SK-N-SH (cell line): ENCODE data around the gene PMM2. TPM values are rescaled to one million over a fixed set of nuclear protein-coding genes. Genes with fewer than 3 reads are reported as not detected.

Source experiments
- CTCF ChIA-PET: fragments of 300-600, 350-600 bp; formaldehyde crosslinking; extraction: SDS; loops from one replicate; lab custom pipeline; 2021; lab: Yijun Ruan, JAX
- POLR2A ChIA-PET: fragments of 350-600 bp; sonication (Branson Sonifier 250); formaldehyde crosslinking; extraction: SDS; loops from one replicate; lab custom pipeline; 2020; ENCODE audit warnings: antibody characterized with exemption, inconsistent platforms; lab: Yijun Ruan, JAX
- DNase-seq: peaks from one replicate; pipeline ENCODE4 v3.0.0; 2012
- H2AFZ ChIP-seq: fragments of 200-600 bp; sonication (generic); 2 replicates; pipeline ENCODE4 v1.8.1; 2016; ENCODE audit warnings: antibody characterized with exemption, mild to moderate bottlenecking, low read depth
- H3F3A ChIP-seq: fragments of 200-600 bp; sonication (generic); replicated peaks from 2 replicates; pipeline ENCODE3; 2016; ENCODE audit warnings: antibody characterized with exemption, mild to moderate bottlenecking; ENCODE audit not compliant: insufficient read depth
- H3K27ac ChIP-seq, 2 experiments: fragments of 200-500 bp in 1 of 2; fragments of 200-600 bp in 1 of 2; sonication (Bioruptor generic) in 1 of 2; sonication (generic), shearing (Covaris generic) in 1 of 2; 2 replicates each; pipeline versions ENCODE4 v1.5.1 to v1.6.1; 2014 to 2016; ENCODE audit warnings: low read depth in 2 of 2, inconsistent platforms in 1 of 2, low read length in 1 of 2, mild to moderate bottlenecking in 1 of 2, mixed read lengths in 1 of 2
- H3K27me3 ChIP-seq: fragments of 200-600 bp; sonication (generic), shearing (Covaris generic); 2 replicates; pipeline ENCODE4 v1.6.1; 2016; ENCODE audit warnings: mixed run types; ENCODE audit not compliant: insufficient read depth
- H3K36me3 ChIP-seq, 2 experiments: fragments of 200-500 bp in 1 of 2; fragments of 200-600 bp in 1 of 2; sonication (Bioruptor generic) in 1 of 2; sonication (generic) in 1 of 2; replicated peaks in 1 of 2; 2 replicates each; pipeline versions ENCODE3 to v1.5.1; 2014 to 2016; ENCODE audit warnings: low read length in 1 of 2, mild to moderate bottlenecking in 1 of 2; ENCODE audit not compliant: insufficient read depth in 2 of 2, control insufficient read depth in 1 of 2
- H3K4me1 ChIP-seq, 2 experiments: fragments of 200-500 bp in 1 of 2; fragments of 200-600 bp in 1 of 2; sonication (Bioruptor generic) in 1 of 2; sonication (generic), shearing (Covaris generic) in 1 of 2; 2 replicates each; pipeline versions ENCODE4 v1.5.1 to v1.6.1; 2014 to 2016; ENCODE audit warnings: low read depth in 1 of 2, low read length in 1 of 2, mixed run types in 1 of 2; ENCODE audit not compliant: insufficient read depth in 2 of 2, control insufficient read depth in 1 of 2
- H3K4me2 ChIP-seq: fragments of 200-600 bp; sonication (generic), shearing (Covaris generic); 2 replicates; pipeline ENCODE4 v1.6.1; 2017; ENCODE audit warnings: mixed run types
- H3K4me3 ChIP-seq, 2 experiments: fragments of 200-500 bp in 1 of 2; fragments of 200-600 bp in 1 of 2; sonication (Bioruptor generic) in 1 of 2; sonication (generic), shearing (Covaris generic) in 1 of 2; 2 replicates each; pipeline versions ENCODE4 v1.5.1 to v1.8.1; 2014 to 2016; ENCODE audit warnings: low read depth in 2 of 2, inconsistent platforms in 1 of 2, low read length in 1 of 2, mild to moderate bottlenecking in 1 of 2, mixed read lengths in 1 of 2, moderate library complexity in 1 of 2
- H3K79me2 ChIP-seq: fragments of 200-600 bp; sonication (generic); 2 replicates; pipeline ENCODE4 v1.8.1; 2017; ENCODE audit warnings: mild to moderate bottlenecking; ENCODE audit not compliant: insufficient read depth
- H3K9ac ChIP-seq: fragments of 200-600 bp; sonication (generic); 2 replicates; pipeline ENCODE4 v1.6.1; 2017; ENCODE audit warnings: mixed run types
- H3K9me2 ChIP-seq: fragments of 200-600 bp; sonication (generic); 2 replicates; pipeline ENCODE4 v1.6.1; 2017; ENCODE audit warnings: mixed run types
- H3K9me3 ChIP-seq: fragments of 200-600 bp; sonication (generic); 2 replicates; pipeline ENCODE4 v1.6.1; 2017; ENCODE audit warnings: mixed run types, mild to moderate bottlenecking, moderate library complexity
- H4K20me1 ChIP-seq: fragments of 200-600 bp; sonication (generic); 2 replicates; pipeline ENCODE4 v1.6.1; 2017; ENCODE audit warnings: mild to moderate bottlenecking, mixed run types; ENCODE audit not compliant: insufficient read depth
- EZH2phosphoT487 ChIP-seq: fragments of 200-600 bp; sonication (generic); IDR thresholded peaks from 2 replicates; pipeline ENCODE4 v1.6.1; 2017; ENCODE audit warnings: low read depth, mixed run types, mild to moderate bottlenecking, antibody characterized with exemption, moderate library complexity, borderline replicate concordance
- FOSL2 ChIP-seq: IDR thresholded peaks from 2 replicates; pipeline ENCODE4 v1.4.0; 2012; ENCODE audit warnings: low read depth, mild to moderate bottlenecking, moderate library complexity, borderline replicate concordance
- FOXM1 ChIP-seq: IDR thresholded peaks from 2 replicates; pipeline ENCODE4 v1.4.0; 2012; ENCODE audit warnings: low read depth, mild to moderate bottlenecking
- JUND ChIP-seq: IDR thresholded peaks from 2 replicates; pipeline ENCODE4 v1.4.0; 2012
- MAX ChIP-seq: IDR thresholded peaks from 2 replicates; pipeline ENCODE4 v1.4.0; 2012; ENCODE audit warnings: low read depth
- MEF2A ChIP-seq: IDR thresholded peaks from 2 replicates; pipeline ENCODE4 v1.4.0; 2012; ENCODE audit warnings: low read depth, borderline replicate concordance
- NFIC ChIP-seq: IDR thresholded peaks from 2 replicates; pipeline ENCODE4 v1.4.0; 2012; ENCODE audit warnings: borderline replicate concordance
- NRF1 ChIP-seq: IDR thresholded peaks from 2 replicates; pipeline ENCODE4 v1.6.1; 2012; ENCODE audit warnings: low read depth, mild to moderate bottlenecking, low read length
- POLR2AphosphoS5 ChIP-seq: IDR thresholded peaks from 2 replicates; pipeline ENCODE4 v1.6.1; 2012; ENCODE audit warnings: low read depth, low read length
- RCOR1 ChIP-seq: fragments of 150-350 bp; IDR thresholded peaks from 2 replicates; pipeline ENCODE4 v1.6.1; 2017; ENCODE audit warnings: antibody characterized with exemption, low read length
- RFX5 ChIP-seq: IDR thresholded peaks from 2 replicates; pipeline ENCODE4 v1.6.1; 2012; ENCODE audit warnings: mild to moderate bottlenecking, improper control_type of control experiment, low read length
- RXRA ChIP-seq: IDR thresholded peaks from 2 replicates; pipeline ENCODE4 v1.4.0; 2012; ENCODE audit warnings: low read depth, mild to moderate bottlenecking, borderline replicate concordance
- SMC3 ChIP-seq: IDR thresholded peaks from 2 replicates; pipeline ENCODE4 v1.6.1; 2012; ENCODE audit warnings: low read depth, low read length, improper control_type of control experiment
- TCF12 ChIP-seq: IDR thresholded peaks from 2 replicates; pipeline ENCODE4 v1.4.0; 2012
- YY1 ChIP-seq: IDR thresholded peaks from 2 replicates; pipeline ENCODE4 v1.4.0; 2012; ENCODE audit warnings: low read depth, mild to moderate bottlenecking
- WGBS: methylation state at CpG from one replicate; pipeline ENCODE4 v1.1.6; 2017; ENCODE audit warnings: low lambda C conversion rate; 5-methylcytosine and 5-hydroxymethylcytosine counted together
- polyA plus RNA-seq, 3 experiments: library from polyadenylated mRNA; depleted of rRNA; stranded (reverse); fragments of >200 nt; gene quantifications; 2 replicates each; pipeline ENCODE4 v1.2.3, GENCODE V29; 2012
- TF ChIP-seq, protein P1 (sequence below): fragments of 200-600 bp; sonication (generic); IDR thresholded peaks from 2 replicates; pipeline ENCODE4 v1.6.1; 2017; ENCODE audit warnings: antibody characterized with exemption, mild to moderate bottlenecking, moderate library complexity
- TF ChIP-seq, protein P2 (sequence below): fragments of 150-350 bp; IDR thresholded peaks from 2 replicates; pipeline ENCODE4 v1.6.1; 2016; ENCODE audit warnings: mild to moderate bottlenecking, low read depth, low read length

The PMM2 gene
- polyA plus RNA-seq, 1 of the 3 experiments (the other 2 are of a cell fraction): 24.3 TPM

GRCh38 chr16:8848939-8849391 lies 51.3 kb downstream of the PMM2 start:
- Histone ChIP-seq H3K9me2 (no peaks in the 10 kb centered on the region), H4K20me1 (peaks cover 40% of the 10 kb centered on the region), H3K4me1 (peaks cover 13 to 21% of the 10 kb centered on the region in 2 experiments; a peak in 3 of 4 replicates), H3K27ac (peak overlapping the region; percentile 44 to 82), H3F3A (peaks cover 64% of the 10 kb centered on the region), H3K36me3 (peaks cover 19 to 32% of the 10 kb centered on the region in 2 experiments), H3K9me3 (no peaks in the 10 kb centered on the region), H2AFZ (no peak overlapping the region), H3K4me2 (peak overlapping the region; percentile 65), H3K4me3 (no peak overlapping the region), H3K9ac (no peak overlapping the region), H3K79me2 (peaks cover 32% of the 10 kb centered on the region; the same call in 1 of the 2 replicates), H3K27me3 (no peaks in the 10 kb centered on the region)
- POLR2A ChIA-PET: no interaction called here
- no peak for TF ChIP-seq MAX
- TF ChIP-seq, protein P1, sequence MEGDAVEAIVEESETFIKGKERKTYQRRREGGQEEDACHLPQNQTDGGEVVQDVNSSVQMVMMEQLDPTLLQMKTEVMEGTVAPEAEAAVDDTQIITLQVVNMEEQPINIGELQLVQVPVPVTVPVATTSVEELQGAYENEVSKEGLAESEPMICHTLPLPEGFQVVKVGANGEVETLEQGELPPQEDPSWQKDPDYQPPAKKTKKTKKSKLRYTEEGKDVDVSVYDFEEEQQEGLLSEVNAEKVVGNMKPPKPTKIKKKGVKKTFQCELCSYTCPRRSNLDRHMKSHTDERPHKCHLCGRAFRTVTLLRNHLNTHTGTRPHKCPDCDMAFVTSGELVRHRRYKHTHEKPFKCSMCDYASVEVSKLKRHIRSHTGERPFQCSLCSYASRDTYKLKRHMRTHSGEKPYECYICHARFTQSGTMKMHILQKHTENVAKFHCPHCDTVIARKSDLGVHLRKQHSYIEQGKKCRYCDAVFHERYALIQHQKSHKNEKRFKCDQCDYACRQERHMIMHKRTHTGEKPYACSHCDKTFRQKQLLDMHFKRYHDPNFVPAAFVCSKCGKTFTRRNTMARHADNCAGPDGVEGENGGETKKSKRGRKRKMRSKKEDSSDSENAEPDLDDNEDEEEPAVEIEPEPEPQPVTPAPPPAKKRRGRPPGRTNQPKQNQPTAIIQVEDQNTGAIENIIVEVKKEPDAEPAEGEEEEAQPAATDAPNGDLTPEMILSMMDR: no peak
- TF ChIP-seq, protein P2, sequence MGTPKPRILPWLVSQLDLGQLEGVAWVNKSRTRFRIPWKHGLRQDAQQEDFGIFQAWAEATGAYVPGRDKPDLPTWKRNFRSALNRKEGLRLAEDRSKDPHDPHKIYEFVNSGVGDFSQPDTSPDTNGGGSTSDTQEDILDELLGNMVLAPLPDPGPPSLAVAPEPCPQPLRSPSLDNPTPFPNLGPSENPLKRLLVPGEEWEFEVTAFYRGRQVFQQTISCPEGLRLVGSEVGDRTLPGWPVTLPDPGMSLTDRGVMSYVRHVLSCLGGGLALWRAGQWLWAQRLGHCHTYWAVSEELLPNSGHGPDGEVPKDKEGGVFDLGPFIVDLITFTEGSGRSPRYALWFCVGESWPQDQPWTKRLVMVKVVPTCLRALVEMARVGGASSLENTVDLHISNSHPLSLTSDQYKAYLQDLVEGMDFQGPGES: no peak
- TF ChIP-seq RCOR1: no peak
- no peak for TF ChIP-seq EZH2phosphoT487
- no peak for TF ChIP-seq RXRA
- peak; percentile 18; the same call in 1 of the 2 replicates for TF ChIP-seq POLR2AphosphoS5
- TF ChIP-seq MEF2A: no peak
- peak; percentile 82 for TF ChIP-seq FOSL2
- no peak for TF ChIP-seq RFX5
- no peak for TF ChIP-seq NRF1
- peak; percentile 33; the same call in 1 of the 2 replicates for TF ChIP-seq NFIC
- no peak for TF ChIP-seq FOXM1
- TF ChIP-seq TCF12: peak; percentile 55
- peak; percentile 60 for TF ChIP-seq JUND
- TF ChIP-seq SMC3: no peak
- TF ChIP-seq YY1: no peak
- CTCF ChIA-PET: interaction anchor here (1.1 kb wide), 1 partner anchor 31 kb away, joined by 4 read pairs; no protein-coding TSS in a partner anchor
- 22% methylated on average over 5 of the region's 8 CpGs for WGBS
- DNase-seq: peak; percentile 28
